Activated naive CD4-positive, alpha-beta T cell treated with Interleukin-2 at 50 U/mL for 16 hours (primary cell): ENCODE measurements around the gene AFP.
"Not testable (repeated sequence)": the region's sequence is repeated elsewhere in the genome, so short reads cannot be mapped to it uniquely, and the experiment has no call there.

Source experiments
- DNase-seq: peaks from one replicate; pipeline ENCODE4 v3.0.0-alpha.2; 2020

Gene AFP

GRCh38 chr4:73435984-73436383 is at the start of gene AFP:
AFP (plus strand) TSS chr4:73436221; CDS start chr4:73436263, 42 bp downstream.
- DNase-seq, result no peak

- DNase-seq, result no peak
These were observed 48.5 kb upstream of the AFP start for GRCh38 chr4:73387552-73387951.

GRCh38 chr4:73388887-73389286 is 47.1 kb upstream of the AFP start:
- DNase-seq, result no peak

- DNase-seq, result not testable (repeated sequence)
These were observed 46.4 kb upstream of the AFP start for GRCh38 chr4:73389663-73390062.

GRCh38 chr4:73391774-73392173 is 44.2 kb upstream of the AFP start:
- DNase-seq, result no peak

- no peak for DNase-seq
These were observed 43.1 kb upstream of the AFP start for GRCh38 chr4:73392936-73393335.

GRCh38 chr4:73396304-73396703 is 39.7 kb upstream of the AFP start:
- DNase-seq, result no peak

GRCh38 chr4:73396993-73397972 is 38.7 kb upstream of the AFP start:
- no peak for DNase-seq

GRCh38 chr4:73401412-73401811 is 34.6 kb upstream of the AFP start:
- no peak for DNase-seq

- no peak for DNase-seq
These were observed 32.0 kb upstream of the AFP start, which contains the start of gene ALB for GRCh38 chr4:73404042-73404441. ALB (plus strand) TSS chr4:73404287; CDS start chr4:73404328, 41 bp downstream.

GRCh38 chr4:73404457-73404856 is 31.6 kb upstream of the AFP start:
- no peak for DNase-seq

GRCh38 chr4:73405138-73405537 is 30.9 kb upstream of the AFP start:
- DNase-seq, result no peak

- no peak for DNase-seq
These were observed 29.5 kb upstream of the AFP start for GRCh38 chr4:73406548-73406875.

- DNase-seq, result no peak
These were observed 28.8 kb upstream of the AFP start for GRCh38 chr4:73407227-73407673.

GRCh38 chr4:73408181-73408867 is 27.7 kb upstream of the AFP start:
- DNase-seq, result no peak

GRCh38 chr4:73409012-73409862 is 26.8 kb upstream of the AFP start:
- DNase-seq, result no peak

GRCh38 chr4:73409978-73410548 is 26.0 kb upstream of the AFP start:
- no peak for DNase-seq

GRCh38 chr4:73410916-73411730 is 24.9 kb upstream of the AFP start:
- no peak for DNase-seq

GRCh38 chr4:73411731-73412414 is 24.1 kb upstream of the AFP start:
- no peak for DNase-seq

- DNase-seq, result no peak
These were observed 22.7 kb upstream of the AFP start for GRCh38 chr4:73413294-73413755.

GRCh38 chr4:73414936-73415271 is 21.1 kb upstream of the AFP start:
- no peak for DNase-seq
